Fibroblast of skin of left quadriceps (primary cell): ENCODE results near the gene U2AF2.

Source experiments
- DNase-seq, 2 experiments: peaks; one replicate each; pipeline ENCODE4 v3.0.0-alpha.2; 2013; ENCODE audit warnings: low read depth in 2 of 2

The U2AF2 gene

DNA sequence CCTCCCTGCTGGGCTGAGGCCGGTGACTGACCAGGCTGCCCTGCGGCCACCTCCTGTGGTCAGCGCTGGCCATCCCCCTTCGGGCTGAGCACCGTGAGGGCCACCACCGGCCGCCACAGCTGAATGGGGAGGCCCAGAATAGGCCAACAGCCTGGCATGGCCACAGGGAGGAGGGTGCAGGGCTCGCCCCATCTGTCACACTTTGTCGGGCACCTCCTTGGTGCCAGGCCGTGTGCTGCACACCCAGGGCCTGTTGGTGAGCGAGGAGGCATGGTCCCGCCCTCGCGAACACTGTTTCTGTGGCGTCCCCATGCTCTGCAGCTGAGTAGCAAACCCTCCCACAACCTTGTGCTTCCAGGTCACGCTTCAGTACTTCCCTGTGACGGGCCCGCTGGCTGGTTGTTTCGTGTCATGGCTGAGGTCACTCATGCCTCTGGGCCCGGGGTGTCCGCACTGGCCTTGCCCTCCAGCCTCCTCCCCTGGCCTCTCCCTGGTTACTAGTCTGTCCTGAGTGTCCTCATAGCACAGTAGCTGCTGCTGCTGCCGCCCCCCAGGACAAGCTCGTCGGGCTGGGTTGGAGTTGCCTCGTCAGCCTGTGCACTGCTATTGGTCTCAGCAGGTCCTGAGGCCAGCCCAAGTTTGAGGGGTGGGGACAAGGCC lies 35.4 kb downstream of the U2AF2 start:
- DNase-seq, result no peak

- DNase-seq, result no peak
Measured at GRCh38 chr19:55690769-55691545, 36.1 kb downstream of the U2AF2 start.

DNA sequence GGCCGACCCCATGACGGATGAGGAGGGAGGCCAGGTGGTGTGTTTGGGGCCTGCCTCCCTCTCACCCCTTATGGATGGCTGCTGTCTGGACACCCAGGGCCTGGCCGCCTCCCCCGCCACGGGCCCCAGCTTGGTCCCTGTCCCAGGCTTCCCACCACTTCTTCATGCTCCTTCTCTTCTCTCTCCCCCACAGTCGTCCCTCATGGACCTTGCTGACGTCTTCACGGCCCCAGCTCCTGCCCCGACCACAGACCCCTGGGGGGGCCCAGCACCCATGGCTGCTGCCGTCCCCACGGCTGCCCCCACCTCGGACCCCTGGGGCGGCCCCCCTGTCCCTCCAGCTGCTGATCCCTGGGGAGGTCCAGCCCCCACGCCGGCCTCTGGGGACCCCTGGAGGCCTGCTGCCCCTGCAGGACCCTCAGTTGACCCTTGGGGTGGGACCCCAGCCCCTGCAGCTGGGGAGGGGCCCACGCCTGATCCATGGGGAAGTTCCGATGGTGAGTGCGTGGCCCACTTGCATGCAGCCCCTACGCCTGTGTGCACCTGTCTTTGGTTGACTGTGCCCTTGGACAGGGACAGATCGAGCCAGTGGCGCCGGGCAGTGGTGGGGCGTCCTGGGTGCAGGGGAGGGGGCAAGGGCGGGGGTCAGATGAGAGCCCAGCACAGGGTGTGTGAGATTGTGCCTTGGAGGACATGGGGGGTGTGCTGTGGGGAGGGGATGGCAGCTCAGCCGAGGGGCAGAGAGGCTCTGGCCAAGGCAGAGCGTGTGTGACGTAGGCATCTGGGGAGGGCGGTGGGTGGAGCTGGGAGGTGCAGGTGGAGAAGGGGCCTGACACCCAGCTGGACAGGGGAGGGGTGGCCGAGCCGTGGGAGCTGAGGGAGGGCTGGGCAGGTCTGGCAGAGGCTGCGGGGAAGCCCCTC lies 37.0 kb downstream of the U2AF2 start:
- DNase-seq, result no peak

GRCh38 chr19:55692681-55693081 lies 37.8 kb downstream of the U2AF2 start:
- no peak for DNase-seq

DNA sequence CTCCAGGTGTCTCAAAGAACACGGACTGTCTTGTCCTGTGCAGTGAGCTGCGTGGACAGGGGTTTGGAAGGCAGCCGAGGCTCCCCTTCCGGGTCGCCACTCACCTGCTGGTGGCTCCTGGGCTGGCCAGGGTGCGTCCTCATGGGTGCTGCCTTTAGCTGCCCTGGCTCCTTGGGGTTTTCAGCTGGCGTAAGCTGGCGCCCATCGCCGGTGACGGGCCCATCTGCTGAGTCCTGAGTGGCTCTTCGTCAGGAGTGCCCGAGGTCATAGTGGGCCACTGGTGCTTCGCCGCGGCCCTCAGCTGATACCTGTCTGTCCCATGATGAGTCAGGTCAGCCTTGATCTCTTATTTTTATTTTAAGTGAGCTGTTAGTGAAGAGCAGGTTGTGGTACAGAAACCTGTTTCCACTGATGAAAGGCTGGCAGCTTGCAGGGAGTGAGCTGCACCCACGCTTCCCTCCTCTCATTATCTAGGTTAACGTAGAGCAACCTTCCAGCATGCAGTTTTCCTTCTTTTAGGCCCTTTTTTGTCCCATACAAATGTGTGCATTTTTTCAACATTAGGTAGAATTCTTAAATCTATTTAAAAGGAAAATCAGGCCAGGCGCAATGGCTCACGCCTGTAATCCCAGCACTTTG lies 38.6 kb downstream of the U2AF2 start:
- no peak for DNase-seq

DNA sequence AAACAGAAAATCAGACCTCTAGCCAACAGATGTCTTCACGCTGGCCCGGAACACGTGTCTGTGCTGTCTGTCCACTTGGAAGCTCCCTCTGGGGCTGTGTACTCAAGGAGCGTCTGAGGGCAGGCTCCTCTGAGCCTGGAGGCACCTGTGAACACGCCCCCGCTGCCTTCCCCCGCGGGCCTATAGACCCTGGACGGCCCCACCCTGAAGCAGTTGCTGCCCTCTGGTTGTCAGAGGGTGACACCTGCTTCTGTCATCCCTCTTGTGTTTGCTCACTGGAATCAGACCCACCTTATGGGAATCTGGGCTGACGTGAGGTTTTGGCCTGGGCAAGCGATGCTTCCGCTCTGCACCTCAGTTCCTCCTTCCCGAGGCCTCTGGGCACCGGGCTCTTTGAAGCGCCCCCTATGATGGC lies 39.4 kb downstream of the U2AF2 start:
- DNase-seq, result no peak

GRCh38 chr19:55694656-55695491 lies 40.0 kb downstream of the U2AF2 start:
- no peak for DNase-seq

GRCh38 chr19:55695511-55696290 lies 40.9 kb downstream of the U2AF2 start:
- DNase-seq, result no peak

GRCh38 chr19:55696301-55697068 lies 41.6 kb downstream of the U2AF2 start:
- DNase-seq, result no peak

DNA sequence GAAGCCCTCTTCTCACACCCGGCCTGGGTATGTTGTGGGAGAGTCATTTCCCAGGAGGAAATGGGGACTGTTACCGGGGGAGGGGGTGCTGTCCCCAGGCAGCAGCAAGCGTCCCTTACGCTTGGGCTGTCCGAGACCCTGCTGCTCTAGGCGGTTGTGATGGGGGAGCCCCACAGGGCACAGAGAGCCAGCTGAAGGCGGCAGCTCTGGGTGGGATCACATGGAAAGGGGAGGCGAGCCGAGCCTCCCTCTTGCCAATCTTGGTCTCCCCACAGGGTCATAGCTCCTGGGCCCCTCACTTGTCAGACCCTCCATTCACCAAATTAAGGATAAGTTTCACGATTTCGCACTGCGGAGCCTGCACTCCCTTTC lies 42.2 kb downstream of the U2AF2 start:
- DNase-seq, result no peak

- DNase-seq, result no peak
Measured at GRCh38 chr19:55697698-55698097, 42.9 kb downstream of the U2AF2 start.

DNA sequence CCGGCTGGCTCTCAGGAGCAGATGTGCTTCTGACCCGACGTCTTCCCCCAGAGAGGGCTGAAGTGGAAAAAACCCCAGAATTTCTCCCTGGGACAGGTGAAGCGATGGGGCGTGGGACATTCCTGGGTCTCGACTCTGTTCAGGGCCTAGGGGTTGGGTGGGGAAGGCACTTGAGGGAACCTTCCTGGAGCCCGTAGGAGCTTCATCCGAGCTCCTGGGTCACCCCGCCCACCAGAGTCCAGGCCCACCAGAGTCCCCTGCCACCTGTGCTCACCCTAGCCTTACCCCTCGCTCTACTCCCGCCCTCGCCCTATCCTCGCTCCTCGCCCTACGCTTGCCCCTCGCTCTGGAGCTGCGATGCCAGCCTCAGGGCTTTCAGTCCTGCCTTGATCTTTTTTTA lies 43.4 kb downstream of the U2AF2 start:
- no peak for DNase-seq

DNA sequence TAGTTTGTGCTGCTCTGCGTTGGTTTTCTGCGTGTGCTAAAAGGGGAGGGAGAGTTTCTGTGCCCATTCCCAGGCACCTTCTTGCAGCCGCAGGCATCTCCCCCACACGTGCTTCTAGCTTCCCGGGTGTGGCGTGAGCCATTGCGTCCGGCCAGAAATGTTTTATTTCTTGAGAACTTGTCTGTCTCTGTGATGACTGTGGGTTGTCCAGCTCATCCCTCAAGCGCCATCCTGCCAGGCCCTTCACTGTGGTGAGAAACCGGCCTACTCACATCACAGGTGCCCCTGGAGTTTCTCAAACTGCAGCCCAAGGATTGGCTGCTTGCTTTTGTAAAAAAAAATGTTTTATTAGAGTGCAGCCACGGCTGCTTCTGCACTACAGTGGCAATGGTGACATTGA lies 44.4 kb downstream of the U2AF2 start:
- no peak for DNase-seq

DNA sequence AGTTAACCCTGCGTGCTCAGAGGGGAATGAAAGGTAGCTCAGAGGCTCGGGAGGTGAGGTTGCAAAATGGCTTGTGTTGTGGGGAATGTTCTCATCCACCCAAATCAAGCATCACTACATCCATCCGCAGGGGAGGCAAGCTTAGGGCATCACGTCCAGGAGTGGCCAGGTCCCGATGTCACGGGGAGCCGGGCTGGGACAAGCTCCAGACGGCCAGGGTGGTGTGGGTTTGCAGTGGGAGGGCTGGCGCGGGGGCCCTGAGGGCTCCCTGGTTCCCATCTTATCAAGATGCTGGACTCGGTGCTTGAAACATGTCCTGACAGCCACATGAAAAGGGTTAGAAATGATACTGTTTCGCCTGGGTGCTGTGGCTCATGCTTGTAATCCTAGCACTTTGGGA lies 46.0 kb downstream of the U2AF2 start:
- DNase-seq, result no peak

DNA sequence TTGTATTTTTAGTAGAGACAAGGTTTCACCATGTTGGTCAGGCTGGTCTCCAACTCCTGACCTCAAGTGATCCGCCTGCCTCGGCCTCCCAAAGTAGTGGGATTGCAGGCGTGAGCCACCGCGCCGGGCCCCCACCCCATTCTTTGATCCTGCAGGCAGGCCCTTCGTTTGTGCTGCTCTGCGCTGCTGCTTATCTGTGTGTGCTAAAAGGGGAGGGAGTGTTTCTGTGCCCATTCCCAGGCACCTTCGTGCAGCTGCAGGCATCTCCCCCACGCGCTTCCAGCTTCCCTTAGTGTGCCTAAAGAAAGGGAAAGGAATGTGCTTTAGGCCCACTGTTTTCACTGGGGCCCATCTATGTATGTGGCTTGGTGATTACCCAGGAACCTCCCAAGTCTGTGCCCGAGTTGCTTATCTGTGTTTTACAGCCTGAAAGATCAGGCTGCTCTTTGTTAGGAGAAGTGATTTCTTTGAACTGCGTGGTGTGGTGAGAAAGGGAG lies 47.3 kb downstream of the U2AF2 start:
- DNase-seq, result no peak

- no peak for DNase-seq
Measured at GRCh38 chr19:55703790-55704215, 49.0 kb downstream of the U2AF2 start.

- no peak for DNase-seq
Measured at GRCh38 chr19:55704494-55705245, 49.8 kb downstream of the U2AF2 start.

- no peak for DNase-seq
Measured at GRCh38 chr19:55705972-55706371, 51.1 kb downstream of the U2AF2 start.

DNA sequence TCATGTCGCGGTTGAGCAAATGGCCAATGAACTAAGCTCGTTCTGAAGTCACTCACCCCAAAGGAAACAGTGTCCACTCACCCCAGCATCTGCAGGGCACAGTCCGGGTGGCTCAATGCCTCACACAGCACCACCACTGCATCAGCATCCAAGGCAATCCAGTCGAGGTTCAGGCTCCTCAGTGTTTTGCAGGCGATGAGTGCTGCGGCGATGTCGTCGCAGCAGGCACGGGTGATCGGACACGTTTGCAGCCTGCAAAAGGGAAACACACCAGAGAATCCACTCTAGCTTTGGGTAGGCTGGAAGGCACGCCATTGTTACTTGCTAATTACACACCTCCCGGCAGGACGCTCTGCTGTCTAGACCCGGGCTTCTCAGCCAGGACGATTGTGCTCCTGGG lies 56.9 kb downstream of the U2AF2 start:
- no peak for DNase-seq
